ENCODE data around the gene SHROOM3. TPM values are rescaled to one million over a fixed set of nuclear protein-coding genes. Genes with fewer than 3 reads are reported as not detected.
"Not testable (repeated sequence)": the region's sequence is repeated elsewhere in the genome, so short reads cannot be mapped to it uniquely, and the experiment has no call there.

Gene SHROOM3
- total RNA-seq, 1 donor from 2014 or later: 42.7 TPM

DNA sequence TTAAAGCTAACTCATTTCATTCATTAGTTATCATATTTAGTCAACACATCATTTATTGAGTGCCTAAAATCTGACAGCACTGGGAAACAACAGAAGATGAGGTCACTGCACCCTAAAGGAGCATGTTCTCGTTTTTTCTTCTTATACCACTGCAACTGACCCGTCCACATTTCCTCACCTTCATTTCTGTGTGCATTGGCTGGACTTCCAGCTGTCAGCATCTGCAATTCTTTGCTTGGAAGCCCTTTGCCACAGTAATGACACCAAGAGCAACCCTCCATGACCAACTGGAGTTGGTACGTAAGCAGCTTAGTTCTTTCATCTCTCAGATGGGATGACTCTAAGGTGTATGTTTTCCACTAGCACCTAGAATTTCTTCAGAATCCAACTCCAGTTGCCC lies 13.2 kb downstream of the SHROOM3 start:
- Mint-ChIP-seq H3K27me3 (ENCODE audit: low read depth) (no peaks in the 10 kb centered on the region), H3K4me3 (ENCODE audit: unreplicated experiment) (no peak overlapping the region), H3K4me1 (ENCODE audit: low read depth) (peaks cover 51% of the 10 kb centered on the region), H3K36me3 (ENCODE audit: low read depth) (no peaks in the 10 kb centered on the region), H3K9me3 (ENCODE audit: low read depth) (no peaks in the 10 kb centered on the region), H3K27ac (ENCODE audit: unreplicated experiment) (no peak overlapping the region)
- no peak for DNase-seq (ENCODE audit: low spot score)
- no peak for TF ChIP-seq CTCF (IDR thresholded peaks at IDR 0.05)

DNA sequence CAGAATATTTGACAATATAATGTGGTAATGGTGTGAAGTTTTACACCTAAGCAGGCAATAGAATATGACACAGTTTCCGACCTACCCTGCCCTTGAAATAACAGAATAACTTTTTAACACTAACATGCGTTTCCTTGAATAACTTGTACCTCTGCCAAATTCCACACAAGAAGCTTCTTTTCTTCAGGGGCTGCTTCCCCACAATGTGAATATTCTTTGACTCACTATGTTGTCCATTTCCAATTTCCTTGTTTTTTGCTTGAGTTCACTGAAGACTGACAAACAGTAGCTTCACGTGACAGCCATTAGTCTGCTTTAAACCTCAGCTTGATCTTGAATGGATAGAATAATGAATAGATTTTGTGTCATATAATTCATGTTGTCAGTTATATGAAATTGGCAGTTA lies 14.3 kb downstream of the SHROOM3 start:
- Mint-ChIP-seq H3K4me3 (ENCODE audit: unreplicated experiment) (no peak overlapping the region), H3K4me1 (ENCODE audit: low read depth) (peaks cover 51% of the 10 kb centered on the region), H3K27ac (ENCODE audit: unreplicated experiment) (peak overlapping the region; percentile 62), H3K27me3 (ENCODE audit: low read depth) (no peaks in the 10 kb centered on the region), H3K36me3 (ENCODE audit: low read depth) (no peaks in the 10 kb centered on the region), H3K9me3 (ENCODE audit: low read depth) (no peaks in the 10 kb centered on the region)
- TF ChIP-seq CTCF (IDR thresholded peaks at IDR 0.05): no peak
- DNase-seq (ENCODE audit: low spot score): no peak

DNA sequence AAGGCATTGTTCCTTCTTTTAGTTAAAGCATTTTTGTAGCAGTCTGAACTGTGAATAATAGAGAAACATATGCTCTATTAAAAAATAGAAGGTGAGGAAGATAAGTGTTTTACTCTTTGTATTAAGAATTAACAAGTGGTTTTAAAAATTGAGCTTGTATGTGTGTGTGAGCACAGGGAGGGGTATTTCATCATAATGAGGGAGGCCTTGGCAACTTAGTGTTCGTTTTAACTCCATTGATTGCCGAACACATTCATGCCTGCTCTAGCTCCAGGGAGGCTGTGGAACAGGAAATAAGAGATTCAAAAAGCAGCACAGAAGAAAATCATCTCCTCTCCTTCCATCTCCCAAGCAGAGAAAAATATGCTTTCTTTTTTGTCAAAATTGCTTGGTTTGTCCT lies 14.8 kb downstream of the SHROOM3 start:
- Mint-ChIP-seq H3K27ac (ENCODE audit: unreplicated experiment) (peak overlapping the region; percentile 62), H3K4me3 (ENCODE audit: unreplicated experiment) (no peak overlapping the region)

DNA sequence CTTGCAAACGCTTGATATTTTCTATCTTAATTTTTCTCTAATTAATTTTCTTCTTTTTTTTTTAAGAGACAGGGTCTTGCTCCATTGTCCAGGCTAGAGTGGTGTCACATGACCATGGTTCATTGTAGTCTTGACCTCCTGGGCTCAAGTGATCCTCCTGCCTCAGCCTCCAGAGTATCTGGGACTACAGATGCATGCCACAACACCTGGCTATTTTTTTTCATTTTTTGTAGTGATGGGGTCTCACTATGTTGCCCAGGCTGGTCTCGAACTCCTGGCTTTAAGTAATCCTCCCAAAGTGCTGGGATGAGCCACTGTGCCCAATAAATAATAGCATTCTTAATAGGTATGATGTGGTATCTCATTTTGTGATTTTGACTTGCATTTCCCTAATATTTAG lies 18.2 kb downstream of the SHROOM3 start:
- Mint-ChIP-seq H3K27me3 (ENCODE audit: low read depth) (no peaks in the 10 kb centered on the region), H3K36me3 (ENCODE audit: low read depth) (no peaks in the 10 kb centered on the region), H3K27ac (ENCODE audit: unreplicated experiment) (no peak overlapping the region), H3K9me3 (ENCODE audit: low read depth) (no peaks in the 10 kb centered on the region), H3K4me1 (ENCODE audit: low read depth) (peaks cover 26% of the 10 kb centered on the region), H3K4me3 (ENCODE audit: unreplicated experiment) (no peak overlapping the region)
- TF ChIP-seq CTCF (IDR thresholded peaks at IDR 0.05): no peak
- DNase-seq (ENCODE audit: low spot score): no peak

More for the DNA sequence above, 14.8 kb downstream of the SHROOM3 start:
- Mint-ChIP-seq H3K36me3 (ENCODE audit: low read depth) (no peaks in the 10 kb centered on the region), H3K4me1 (ENCODE audit: low read depth) (peaks cover 51% of the 10 kb centered on the region), H3K27me3 (ENCODE audit: low read depth) (no peaks in the 10 kb centered on the region), H3K9me3 (ENCODE audit: low read depth) (no peaks in the 10 kb centered on the region)
- TF ChIP-seq CTCF (IDR thresholded peaks at IDR 0.05): no peak
- no peak for DNase-seq (ENCODE audit: low spot score)

DNA sequence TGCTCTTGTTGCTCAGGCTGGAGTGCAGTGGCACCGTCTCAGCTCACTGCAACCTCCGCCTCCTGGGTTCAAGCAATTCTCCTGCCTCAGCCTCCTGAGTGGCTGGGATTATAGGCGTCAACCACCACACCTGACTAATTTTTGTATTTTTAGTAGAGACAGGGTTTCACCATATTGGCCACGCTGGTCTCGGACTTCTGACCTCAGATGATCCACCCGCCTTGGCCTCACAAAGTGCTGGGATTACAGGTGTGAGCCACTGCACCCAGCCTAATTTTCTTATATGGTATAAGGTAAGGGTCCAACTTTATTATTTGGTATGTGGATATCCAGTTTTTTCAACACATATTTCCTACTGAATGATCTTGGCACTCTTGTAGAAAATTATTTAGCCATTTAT lies 19.0 kb downstream of the SHROOM3 start:
- not testable (repeated sequence) for H3K9me3 Mint-ChIP-seq (ENCODE audit: low read depth); H3K27me3 Mint-ChIP-seq (ENCODE audit: low read depth); H3K36me3 Mint-ChIP-seq (ENCODE audit: low read depth); H3K27ac Mint-ChIP-seq (ENCODE audit: unreplicated experiment); H3K4me3 Mint-ChIP-seq (ENCODE audit: unreplicated experiment); DNase-seq (ENCODE audit: low spot score)
- peaks cover 26% of the 10 kb centered on the region for H3K4me1 Mint-ChIP-seq (ENCODE audit: low read depth)

GRCh38 chr4:76457885-76458284 lies 22.9 kb downstream of the SHROOM3 start:
- no peak for DNase-seq (ENCODE audit: low spot score)
- Mint-ChIP-seq H3K36me3 (ENCODE audit: low read depth) (peaks cover 3% of the 10 kb centered on the region), H3K27ac (ENCODE audit: unreplicated experiment) (no peak overlapping the region), H3K4me3 (ENCODE audit: unreplicated experiment) (no peak overlapping the region), H3K27me3 (ENCODE audit: low read depth) (no peaks in the 10 kb centered on the region), H3K4me1 (ENCODE audit: low read depth) (peaks cover 20% of the 10 kb centered on the region), H3K9me3 (ENCODE audit: low read depth) (peaks cover 3% of the 10 kb centered on the region)
- no peak for TF ChIP-seq CTCF (IDR thresholded peaks at IDR 0.05)

All from chondrocyte (in vitro differentiated cells).